Spleen (tissue), 11 donors: ENCODE results near the gene RGS16. TPM values are rescaled to one million over a fixed set of nuclear protein-coding genes. Genes with fewer than 3 reads are reported as not detected.

ENCODE experiments used
- DNase-seq: peaks from one replicate; pipeline ENCODE4 v3.0.0-alpha.2; 2020
- H3K27ac ChIP-seq, 8 donors: fragments of 200-600 bp; sonication (generic) in 7 of 8; 1 replicate in 4 of 8; 2 replicates in 4 of 8; pipeline versions ENCODE4 v1.5.0 to v1.8.0; 2016 to 2021; ENCODE audit warnings: inconsistent platforms in 4 of 8, mild to moderate bottlenecking in 4 of 8, moderate library complexity in 1 of 8
- H3K27me3 ChIP-seq, 7 donors: fragments of 200-600 bp; sonication (generic) in 6 of 7; replicated peaks in 1 of 7; 1 replicate in 4 of 7; 2 replicates in 3 of 7; pipeline versions ENCODE4 v1.5.0 to v1.8.0; 2016 to 2021; ENCODE audit warnings: inconsistent platforms in 3 of 7, mild to moderate bottlenecking in 1 of 7
- H3K36me3 ChIP-seq, 6 donors: fragments of 200-600 bp; sonication (generic) in 5 of 6; 1 replicate in 4 of 6; 2 replicates in 2 of 6; pipeline versions ENCODE4 v1.5.0 to v1.8.0; 2016 to 2021; ENCODE audit warnings: inconsistent platforms in 2 of 6
- H3K4me1 ChIP-seq, 6 donors: fragments of 200-600 bp; sonication (generic) in 5 of 6; 1 replicate in 3 of 6; 2 replicates in 3 of 6; pipeline versions ENCODE4 v1.5.0 to v1.8.0; 2016 to 2021; ENCODE audit warnings: inconsistent platforms in 3 of 6
- H3K4me3 ChIP-seq, 8 donors: fragments of 200-600 bp; sonication (generic) in 7 of 8; 1 replicate in 4 of 8; 2 replicates in 4 of 8; pipeline versions ENCODE4 v1.5.0 to v1.8.0; 2016 to 2021; ENCODE audit warnings: inconsistent platforms in 4 of 8, mild to moderate bottlenecking in 4 of 8, moderate library complexity in 2 of 8
- H3K9me3 ChIP-seq, 8 donors: fragments of 200-600 bp; sonication (generic) in 7 of 8; 1 replicate in 4 of 8; 2 replicates in 4 of 8; pipeline versions ENCODE4 v1.5.0 to v1.8.0; 2016 to 2021; ENCODE audit warnings: inconsistent platforms in 4 of 8
- POLR2A ChIP-seq, 3 donors: fragments of 450-650 bp; IDR thresholded peaks; one replicate each; pipeline ENCODE4 v1.5.1; 2017; ENCODE audit warnings: antibody characterized with exemption in 3 of 3, mild to moderate bottlenecking in 1 of 3
- POLR2AphosphoS5 ChIP-seq, 3 donors: sonication (generic); formaldehyde crosslinking; IDR thresholded peaks; one replicate each; pipeline ENCODE4 v1.5.1; 2017; ENCODE audit warnings: antibody characterized with exemption in 3 of 3
- WGBS, 5 donors: extraction: QIAGEN DNeasy Blood & Tissue Kit in 3 of 5; methylation state at CpG; one replicate each; pipeline versions ENCODE4 v1.1.5 to v1.1.7; 2013 to 2018; 5-methylcytosine and 5-hydroxymethylcytosine counted together
- intact Hi-C: fragments of 100-400 bp; cut with DNase I; formaldehyde crosslinking; loops from one replicate; pipeline ENCODE4 v1.15.0; 2023; ENCODE audit warnings: low total_unique reads
- polyA plus RNA-seq, 3 donors: library from polyadenylated mRNA; stranded (reverse); fragments of 200-250 nt; gene quantifications; one replicate each; pipeline ENCODE4 v1.2.1, GENCODE V29; 2013
- total RNA-seq, 7 donors: library from RNA; depleted of rRNA in 3 of 7; stranded (reverse); fragments of >200 nt in 3 of 7; fragmentation: NEBNext Ultra II Directional in 4 of 7; extraction: Animal tissue kit (Norgen Biotek cat#: 25700) in 4 of 7; gene quantifications; one replicate each; pipeline versions ENCODE4 v1.1.0 to v1.2.1, GENCODE V29; 2016 to 2021
- TF ChIP-seq, protein P1 (sequence below), 11 experiments: fragments of 200-600 bp in 7 of 11; fragments of 450-650 bp in 4 of 11; sonication (generic) in 4 of 11; IDR thresholded peaks in 8 of 11; conservative IDR thresholded peaks in 3 of 11; 1 replicate in 7 of 11; 2 replicates in 4 of 11; pipeline versions ENCODE4 v1.4.0 to v1.8.0; 2016 to 2021; ENCODE audit warnings: antibody characterized with exemption in 11 of 11, inconsistent platforms in 4 of 11, mild to moderate bottlenecking in 1 of 11
- donor health status: healthy with polysubstance abuse.
- donor health status: DM: no; HTN: no; CAD: no; lungs with moderate emphysema.
- donor health status: DM: no; HTN: no; CAD: no.
- donor health status: Bipolar disorder and iron deficiency.
- donor health status: healthy.
- donor health status: DM: no; HTN: no; CAD: no.
- donor health status: DM: yes; HTN: yes; CAD: no.

The RGS16 gene
- total and polyA plus RNA-seq, 10 donors, result 2.6 to 24.2 (median 4.3) TPM

DNA sequence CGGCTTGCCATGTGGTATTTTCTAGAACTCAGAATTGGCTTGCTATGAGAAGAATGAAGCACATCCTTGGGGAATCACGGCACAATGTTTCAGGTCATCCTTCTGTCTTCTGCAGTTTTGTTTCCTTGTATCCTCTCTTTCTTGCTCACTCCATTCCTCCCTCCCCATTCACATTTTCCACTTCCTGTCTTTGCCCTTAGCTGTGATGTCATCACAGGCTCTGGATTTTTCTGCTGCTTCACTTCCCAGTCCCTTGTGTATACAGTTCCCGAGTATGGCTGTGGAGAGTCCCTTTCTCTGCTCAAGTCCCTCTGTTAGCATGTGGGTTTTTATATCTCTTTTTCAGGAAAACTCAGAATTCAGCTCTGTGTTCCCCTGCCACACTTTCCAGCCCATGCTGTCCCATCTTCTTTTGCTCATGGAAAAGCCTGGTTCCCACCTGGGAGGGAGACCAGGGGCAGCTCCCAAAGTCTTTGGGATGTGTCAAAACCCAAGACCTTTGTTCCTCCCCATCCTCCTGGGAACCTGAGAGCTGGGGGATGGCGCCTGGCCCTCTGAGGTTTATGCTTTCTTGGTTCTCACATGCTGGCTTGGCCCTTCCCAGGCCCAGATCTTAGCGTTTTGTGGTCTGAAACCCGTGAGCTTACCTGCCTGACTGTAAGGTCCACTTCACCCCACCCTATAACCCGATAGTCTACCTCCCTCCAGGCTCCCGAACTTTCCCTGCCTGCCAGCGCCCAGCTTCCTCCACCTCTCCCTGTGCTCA is 4.8 kb upstream of the RGS16 start:
- DNase-seq, result no peak
- no peaks in the 10 kb centered on the region for H3K9me3 ChIP-seq
- no peak overlapping the region for H3K4me3 ChIP-seq
- peaks cover 5 to 33% (median 16%) of the 10 kb centered on the region in 6 donors for H3K4me1 ChIP-seq
- TF ChIP-seq POLR2AphosphoS5 (IDR thresholded peaks at IDR 0.05), result peak in 1 of 3 donors; percentile 32
- TF ChIP-seq, protein P1, sequence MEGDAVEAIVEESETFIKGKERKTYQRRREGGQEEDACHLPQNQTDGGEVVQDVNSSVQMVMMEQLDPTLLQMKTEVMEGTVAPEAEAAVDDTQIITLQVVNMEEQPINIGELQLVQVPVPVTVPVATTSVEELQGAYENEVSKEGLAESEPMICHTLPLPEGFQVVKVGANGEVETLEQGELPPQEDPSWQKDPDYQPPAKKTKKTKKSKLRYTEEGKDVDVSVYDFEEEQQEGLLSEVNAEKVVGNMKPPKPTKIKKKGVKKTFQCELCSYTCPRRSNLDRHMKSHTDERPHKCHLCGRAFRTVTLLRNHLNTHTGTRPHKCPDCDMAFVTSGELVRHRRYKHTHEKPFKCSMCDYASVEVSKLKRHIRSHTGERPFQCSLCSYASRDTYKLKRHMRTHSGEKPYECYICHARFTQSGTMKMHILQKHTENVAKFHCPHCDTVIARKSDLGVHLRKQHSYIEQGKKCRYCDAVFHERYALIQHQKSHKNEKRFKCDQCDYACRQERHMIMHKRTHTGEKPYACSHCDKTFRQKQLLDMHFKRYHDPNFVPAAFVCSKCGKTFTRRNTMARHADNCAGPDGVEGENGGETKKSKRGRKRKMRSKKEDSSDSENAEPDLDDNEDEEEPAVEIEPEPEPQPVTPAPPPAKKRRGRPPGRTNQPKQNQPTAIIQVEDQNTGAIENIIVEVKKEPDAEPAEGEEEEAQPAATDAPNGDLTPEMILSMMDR (IDR thresholded peaks at IDR 0.05 in 8 of 11, conservative IDR thresholded peaks at IDR 0.05 in 3 of 11), result no peak
- H3K27ac ChIP-seq, result peak overlapping the region in 4 of 8 donors; percentile 42 to 58 (median 46)
- no peaks in the 10 kb centered on the region for H3K36me3 ChIP-seq
- intact Hi-C loops, result no loop called here
- H3K27me3 ChIP-seq, result peaks cover 0 to 31% (median 7%) of the 10 kb centered on the region in 7 donors
- 84 to 87% (median 86%) methylated on average over 9 of the region's 9 CpGs for WGBS, 5 donors

DNA sequence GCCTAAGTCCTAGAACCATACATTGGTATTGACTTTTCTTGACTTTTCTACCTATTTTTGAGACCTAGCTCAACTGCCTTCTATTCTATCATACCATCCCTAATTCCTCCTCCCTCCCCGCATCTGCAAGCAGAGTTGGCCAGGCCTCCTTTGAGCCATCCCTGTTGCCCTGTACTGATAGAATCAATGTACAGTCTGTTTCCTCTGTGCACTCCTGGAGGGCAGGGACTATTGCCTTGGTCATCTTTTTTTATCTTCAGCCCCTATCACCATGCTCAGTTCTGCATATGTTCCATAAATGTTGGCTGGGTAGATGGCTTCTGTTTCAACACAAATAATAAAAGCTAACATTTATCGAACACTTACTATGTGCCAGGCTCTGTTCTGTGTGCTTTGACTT is 4.0 kb upstream of the RGS16 start:
- peaks cover 4 to 36% (median 21%) of the 10 kb centered on the region in 6 donors for H3K4me1 ChIP-seq
- TF ChIP-seq, protein P1 (IDR thresholded peaks at IDR 0.05 in 8 of 11, conservative IDR thresholded peaks at IDR 0.05 in 3 of 11), result no peak
- TF ChIP-seq POLR2AphosphoS5 (IDR thresholded peaks at IDR 0.05), result no peak
- no peak for TF ChIP-seq POLR2A (IDR thresholded peaks at IDR 0.05)
- H3K4me3 ChIP-seq, result no peak overlapping the region
- H3K9me3 ChIP-seq, result no peaks in the 10 kb centered on the region
- peaks cover 0 to 31% (median 0%) of the 10 kb centered on the region in 7 donors for H3K27me3 ChIP-seq
- intact Hi-C loops, result no loop called here
- DNase-seq, result no peak
- H3K36me3 ChIP-seq, result no peaks in the 10 kb centered on the region
- 47 to 93% (median 84%) methylated on average over 1 to 2 of the region's 2 CpGs for WGBS, 5 donors
- peak overlapping the region in 1 of 8 donors; percentile 29 for H3K27ac ChIP-seq

DNA sequence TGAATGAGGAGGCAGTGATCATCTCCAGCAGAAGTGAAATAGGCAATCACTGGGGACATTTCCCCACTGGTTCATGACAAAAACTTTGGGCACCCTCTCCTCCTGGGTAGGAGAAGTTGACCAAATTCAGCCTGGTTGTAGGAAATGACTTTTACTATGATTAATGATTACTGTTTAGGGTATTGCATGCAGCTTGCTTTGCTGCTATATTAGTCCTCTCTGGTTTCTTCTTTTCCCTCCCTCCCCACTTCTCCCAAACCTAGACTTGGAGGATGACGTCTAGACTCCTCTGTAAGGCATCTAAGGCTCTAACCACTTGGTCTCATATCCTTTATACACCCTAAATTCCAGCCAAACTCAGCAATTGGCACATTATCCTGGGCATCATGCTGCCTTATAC is 3.4 kb upstream of the RGS16 start:
- Histone ChIP-seq H3K36me3 (no peaks in the 10 kb centered on the region), H3K27me3 (peaks cover 0 to 29% (median 0%) of the 10 kb centered on the region in 7 donors), H3K9me3 (no peaks in the 10 kb centered on the region), H3K4me3 (no peak overlapping the region), H3K4me1 (peaks cover 4 to 43% (median 24%) of the 10 kb centered on the region in 6 donors), H3K27ac (peak overlapping the region in 1 of 8 donors; percentile 26)
- intact Hi-C loops, result no loop called here
- no peak for DNase-seq
- TF ChIP-seq POLR2A (IDR thresholded peaks at IDR 0.05), result no peak
- no peak for TF ChIP-seq POLR2AphosphoS5 (IDR thresholded peaks at IDR 0.05)
- TF ChIP-seq, protein P1 (IDR thresholded peaks at IDR 0.05 in 8 of 11, conservative IDR thresholded peaks at IDR 0.05 in 3 of 11), result no peak
- 46 to 85% (median 67%) methylated on average over 1 of the region's 1 CpG for WGBS, 5 donors

DNA sequence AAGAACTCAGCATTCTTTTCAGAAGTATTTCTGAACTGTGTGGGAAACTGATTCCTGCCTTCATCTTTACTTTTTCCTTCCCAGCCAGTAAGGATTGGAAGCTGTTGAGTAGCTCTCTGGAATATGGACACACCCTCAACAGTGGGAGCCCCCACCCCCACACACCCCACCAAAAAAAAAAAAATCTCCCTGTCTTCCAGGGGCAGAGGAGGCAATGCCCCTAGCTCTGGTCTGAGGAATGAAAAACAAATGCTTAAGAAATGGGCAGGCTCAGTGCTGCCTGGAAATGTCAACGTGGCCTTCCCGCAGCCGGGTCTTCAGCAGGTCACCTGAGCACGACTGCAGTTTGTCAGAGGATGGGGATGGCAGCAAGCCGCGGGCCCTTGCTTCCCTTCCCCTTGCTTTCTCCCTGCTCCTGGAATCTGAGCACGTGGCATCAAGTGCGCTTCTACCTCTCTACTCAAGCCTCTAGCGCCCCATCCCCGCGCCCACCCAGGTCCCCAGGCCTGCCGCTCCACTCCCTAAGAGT is 479 bp downstream of the RGS16 start:
- DNase-seq, result no peak
- intact Hi-C loops, result loop anchor here (2.0 kb wide), 1 partner anchor 179 kb away; no protein-coding TSS in a partner anchor
- TF ChIP-seq, protein P1 (IDR thresholded peaks at IDR 0.05 in 8 of 11, conservative IDR thresholded peaks at IDR 0.05 in 3 of 11), result no peak
- TF ChIP-seq POLR2A (IDR thresholded peaks at IDR 0.05) (no peak), POLR2AphosphoS5 (IDR thresholded peaks at IDR 0.05) (no peak)
- Histone ChIP-seq H3K4me3 (peak overlapping the region; percentile 45 to 79 (median 56)), H3K27ac (peak overlapping the region in 7 of 8 donors; percentile 60 to 81 (median 76)), H3K9me3 (no peaks in the 10 kb centered on the region), H3K4me1 (peaks cover 4 to 81% (median 43%) of the 10 kb centered on the region in 6 donors), H3K36me3 (peaks cover 0 to 23% (median 0%) of the 10 kb centered on the region in 6 donors), H3K27me3 (peaks cover 0 to 14% (median 0%) of the 10 kb centered on the region in 7 donors)
- WGBS, 5 donors, result 1 to 5% (median 4%) methylated on average over 12 of the region's 12 CpGs
